GM18867 (cell line): Measurements from ENCODE around the gene GPR17.

ENCODE experiments used
- ATAC-seq: cut with Tn5 transposase; IDR thresholded peaks from one replicate; pipeline ENCODE4 v1.9.1; 2021; ENCODE audit warnings: mild to moderate bottlenecking, moderate library complexity; ENCODE audit not compliant: unreplicated experiment

Gene GPR17

GRCh38 chr2:127641133-127641532, 4.8 kb upstream of the GPR17 start:
- ATAC-seq, result no peak

- no peak for ATAC-seq
These were observed 4.0 kb upstream of the GPR17 start for GRCh38 chr2:127641846-127642507.

GRCh38 chr2:127642706-127643438, 3.1 kb upstream of the GPR17 start:
- ATAC-seq, result no peak

- no peak for ATAC-seq
These were observed 2.4 kb upstream of the GPR17 start for GRCh38 chr2:127643439-127644065.

- no peak for ATAC-seq
These were observed 1.6 kb upstream of the GPR17 start for GRCh38 chr2:127644066-127645025.

- ATAC-seq, result no peak
These were observed 943 bp upstream of the GPR17 start for GRCh38 chr2:127645026-127645394.

- ATAC-seq, result no peak
These were observed 711 bp downstream of the GPR17 start for GRCh38 chr2:127646487-127647241.

GRCh38 chr2:127647242-127648190, 1.6 kb downstream of the GPR17 start:
- no peak for ATAC-seq

GRCh38 chr2:127648321-127648720, 2.4 kb downstream of the GPR17 start:
- no peak for ATAC-seq

- no peak for ATAC-seq
These were observed 3.2 kb downstream of the GPR17 start for GRCh38 chr2:127649100-127649611.

- peak; percentile 70 for ATAC-seq
These were observed 3.7 kb downstream of the GPR17 start for GRCh38 chr2:127649684-127650040.

- peak; percentile 11 for ATAC-seq
These were observed 4.3 kb downstream of the GPR17 start for GRCh38 chr2:127650041-127650784.

- no peak for ATAC-seq
These were observed 4.9 kb downstream of the GPR17 start for GRCh38 chr2:127650785-127651380.

GRCh38 chr2:127651381-127651809, 5.4 kb downstream of the GPR17 start:
- no peak for ATAC-seq

GRCh38 chr2:127651971-127652550, 6.1 kb downstream of the GPR17 start:
- ATAC-seq, result no peak

GRCh38 chr2:127652786-127653357, 6.9 kb downstream of the GPR17 start:
- no peak for ATAC-seq

- ATAC-seq, result no peak
These were observed 7.6 kb downstream of the GPR17 start for GRCh38 chr2:127653421-127654083.
